K562 (cell line): Measurements from ENCODE around the gene RABGAP1L. TPM values are rescaled to one million over a fixed set of nuclear protein-coding genes. Genes with fewer than 3 reads are reported as not detected.

Source experiments
- ATAC-seq: fragments of 200-7000 bp; cut with Tn5 transposase; 3 replicates; pipeline ENCODE4 v1.9.1; 2020; ENCODE audit warnings: moderate library complexity
- BruUV-seq: library from RNA; stranded (reverse); fragments of 400-500 nt; replicated peaks from 2 replicates; lab custom pipeline; 2021; lab: Mats Ljungman, UMichigan
- CTCF ChIA-PET: fragments of 300-600 bp; formaldehyde crosslinking; extraction: SDS; loops from one replicate; lab custom pipeline; 2021; ENCODE audit warnings: low intra/inter-chr PET ratio; lab: Yijun Ruan, JAX
- POLR2A ChIA-PET: fragments of 300-600, 350-650 bp; sonication (Branson Sonifier 250); formaldehyde crosslinking; extraction: SDS; loops from one replicate; lab custom pipeline; 2021; ENCODE audit warnings: antibody characterized with exemption, inconsistent platforms; lab: Yijun Ruan, JAX
- DNase-seq, 4 experiments: peaks; one replicate each; pipeline versions ENCODE4 v3.0.0 to v3.0.0-alpha.2; 2011 to 2018; ENCODE audit warnings: low spot score in 3 of 4, mixed read lengths in 3 of 4; ENCODE audit errors: extremely low read depth in 1 of 4
- FAIRE-seq: peaks from 2 replicates; lab custom pipeline; 2011; peaks lifted over from hg19 to GRCh38; lab: Jason Lieb, UNC
- H2AFZ ChIP-seq: 2 replicates; pipeline ENCODE4 v1.6.0; 2011; ENCODE audit warnings: low read depth, low read length, control low read depth, inconsistent platforms
- H3K27ac ChIP-seq: fragments of 200-600 bp; 3 replicates; pipeline ENCODE4 v1.8.0; 2011; ENCODE audit warnings: low read depth, mild to moderate bottlenecking, control low read depth, inconsistent platforms, low read length, moderate library complexity, mixed read lengths; ENCODE audit errors: extremely low read depth
- H3K27me3 ChIP-seq, 2 experiments: fragments of 300-600 bp in 1 of 2; 2 replicates in 1 of 2; 3 replicates in 1 of 2; pipeline versions ENCODE4 v1.6.0 to v1.8.0; 2011; ENCODE audit warnings: inconsistent platforms in 2 of 2, low read length in 2 of 2, mild to moderate bottlenecking in 1 of 2, mixed read lengths in 1 of 2, moderate library complexity in 1 of 2; ENCODE audit not compliant: control insufficient read depth in 2 of 2, insufficient read depth in 2 of 2
- H3K36me3 ChIP-seq: fragments of 300-600 bp; 3 replicates; pipeline ENCODE4 v1.8.0; 2011; ENCODE audit warnings: mild to moderate bottlenecking, low read length, inconsistent platforms; ENCODE audit not compliant: control insufficient read depth, insufficient read depth
- H3K4me1 ChIP-seq, 2 experiments: fragments of 200-600 bp in 1 of 2; replicated peaks in 1 of 2; 2 replicates in 1 of 2; 3 replicates in 1 of 2; pipeline versions ENCODE4 v1.5.1 to v1.8.0; 2011; ENCODE audit warnings: inconsistent platforms in 2 of 2, low read length in 2 of 2, mild to moderate bottlenecking in 1 of 2, mixed read lengths in 1 of 2, moderate library complexity in 1 of 2; ENCODE audit not compliant: control insufficient read depth in 2 of 2, insufficient read depth in 2 of 2
- H3K4me2 ChIP-seq: 2 replicates; pipeline ENCODE4 v1.6.1; 2011; ENCODE audit warnings: low read length, control low read depth, inconsistent platforms, mixed read lengths; ENCODE audit not compliant: insufficient read depth
- H3K4me3 ChIP-seq: fragments of 200-600 bp; sonication (generic), shearing (Covaris generic); 2 replicates; pipeline ENCODE4 v1.5.1; 2016; ENCODE audit warnings: control low read depth, inconsistent platforms
- H3K79me2 ChIP-seq: fragments of 200-600 bp; 3 replicates; pipeline ENCODE4 v1.8.0; 2011; ENCODE audit warnings: low read length, inconsistent platforms; ENCODE audit not compliant: control insufficient read depth, insufficient read depth
- H3K9ac ChIP-seq, 2 experiments: 2 replicates each; pipeline versions ENCODE4 v1.6.0 to v1.6.1; 2011; ENCODE audit warnings: low read depth in 2 of 2, low read length in 2 of 2, control low read depth in 1 of 2, inconsistent platforms in 1 of 2, mild to moderate bottlenecking in 1 of 2, mixed read lengths in 1 of 2; ENCODE audit not compliant: insufficient read depth in 1 of 2
- H3K9me1 ChIP-seq: one replicate; pipeline ENCODE4 v1.6.0; 2011; ENCODE audit warnings: inconsistent platforms, mild to moderate bottlenecking, low read length, moderate library complexity; ENCODE audit not compliant: control insufficient read depth, insufficient read depth
- H3K9me3 ChIP-seq: replicated peaks from 2 replicates; pipeline ENCODE4 v1.5.1; 2011; ENCODE audit warnings: low read depth, low read length, inconsistent platforms; ENCODE audit not compliant: control insufficient read depth, insufficient read depth
- H4K20me1 ChIP-seq: replicated peaks from 2 replicates; pipeline ENCODE4 v1.6.1; 2011; ENCODE audit warnings: low read length, inconsistent platforms, mixed read lengths; ENCODE audit not compliant: control insufficient read depth, insufficient read depth
- FOSL1 ChIP-seq: fragments of 200-800 bp; sonication (Bioruptor generic); conservative IDR thresholded peaks from 2 replicates; pipeline ENCODE4 v1.6.1; 2016; ENCODE audit warnings: missing genetic modification characterization, missing compliant biosample characterization
- SOX6 ChIP-seq: fragments of 450-650 bp; IDR thresholded peaks from 2 replicates; pipeline ENCODE4 v1.6.1; 2014; ENCODE audit warnings: mild to moderate bottlenecking
- WGBS: fragments of 100-300 bp; shearing (Covaris generic); methylation state at CpG from one replicate; pipeline ENCODE4 v1.1.6; 2016; ENCODE audit warnings: low coverage, mixed read lengths; ENCODE audit not compliant: insufficient coverage; ENCODE audit errors: missing lambda C conversion rate; 5-methylcytosine and 5-hydroxymethylcytosine counted together
- in situ Hi-C: fragments of 300-500 bp; cut with MboI; formaldehyde crosslinking; loops from 4 replicates; pipeline ENCODE4 v1.15.0; 2018; ENCODE audit warnings: inconsistent platforms, mixed read lengths
- intact Hi-C: fragments of 100-400 bp; cut with micrococcal nuclease; formaldehyde crosslinking; loops from 2 replicates; pipeline ENCODE4 v1.14.2; 2022
- polyA plus RNA-seq, 8 experiments: library from polyadenylated mRNA; depleted of rRNA in 4 of 8; stranded (reverse) in 5 of 8; unstranded in 3 of 8; fragments of >200 nt; fragmentation: Nextera tagmentation in 2 of 8; fragmentation: Illumina TruSeq in 1 of 8; extraction: Ambion mirVana in 2 of 8; extraction: Trizol in 1 of 8; gene quantifications; 2 replicates each; pipeline versions ENCODE4 v1.2.1 to v1.2.3, GENCODE V29; 2011 to 2014; ENCODE audit warnings: inconsistent platforms in 1 of 8, missing spikeins in 1 of 8
- total RNA-seq, 7 experiments: library from RNA; depleted of rRNA in 6 of 7; stranded (reverse); fragments of >200 nt in 6 of 7; fragmentation: Illumina TruSeq in 2 of 7; extraction: Trizol in 2 of 7; gene quantifications; 2 replicates each; pipeline versions ENCODE4 v1.2.1 to v1.2.3, GENCODE V29; 2011 to 2021; ENCODE audit warnings: low replicate concordance in 1 of 7
- TF ChIP-seq, protein P1 (sequence below): fragments of 250-450 bp; sonication (Bioruptor Pico); IDR thresholded peaks from 2 replicates; pipeline ENCODE4 v1.9.0; 2021; ENCODE audit warnings: mild to moderate bottlenecking, inconsistent platforms

RABGAP1L gene
- total and polyA plus RNA-seq, 9 of the 15 experiments (the other 6 are each of a cell fraction or from before 2014, with no cell fraction given), result 16.5 to 44.9 (median 26.7) TPM

DNA sequence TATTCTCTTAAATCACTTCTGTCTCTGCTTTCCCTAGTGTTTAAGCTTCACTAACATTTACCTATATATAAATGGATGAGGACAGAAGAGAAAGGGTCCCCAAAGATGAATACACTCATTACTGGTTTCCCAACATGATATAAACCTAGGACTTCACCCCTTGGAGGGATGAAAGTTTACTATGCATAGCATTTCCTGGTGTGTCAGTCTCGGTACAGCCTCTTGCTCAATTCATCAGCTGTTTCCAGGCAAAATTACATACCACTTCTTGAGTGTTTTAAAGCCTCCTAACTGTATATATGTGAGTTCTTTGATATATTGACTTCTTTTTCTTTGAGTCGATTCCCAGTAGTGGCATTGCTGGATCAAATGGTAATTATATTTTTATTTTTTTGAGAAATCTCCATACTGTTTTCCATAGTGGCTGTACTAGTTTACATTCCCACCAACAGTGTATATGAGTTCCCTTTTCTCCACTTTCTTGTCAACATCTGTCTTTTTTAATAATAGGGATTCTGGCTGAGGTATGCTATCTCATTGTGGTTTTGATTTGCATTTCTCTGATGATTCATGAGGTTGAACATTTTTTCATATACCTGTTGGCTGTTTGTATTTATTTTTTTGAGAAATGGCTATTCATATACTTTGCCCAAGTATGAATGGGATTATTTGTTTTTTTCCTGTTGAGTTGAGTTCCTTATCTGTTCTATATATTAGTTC, 581.1 kb downstream of the RABGAP1L start:
- Histone ChIP-seq H4K20me1 (no peaks in the 10 kb centered on the region), H3K4me1 (no peaks in the 10 kb centered on the region; a peak in 1 of 5 replicates), H2AFZ (no peak overlapping the region), H3K9me3 (no peaks in the 10 kb centered on the region), H3K79me2 (no peaks in the 10 kb centered on the region), H3K36me3 (no peaks in the 10 kb centered on the region), H3K27ac (no peak overlapping the region), H3K4me3 (no peak overlapping the region), H3K4me2 (no peak overlapping the region), H3K9me1 (no peaks in the 10 kb centered on the region), H3K9ac (no peak overlapping the region), H3K27me3 (no peaks in the 10 kb centered on the region)
- DNase-seq (no peak), FAIRE-seq (no peak), ATAC-seq (no peak)
- POLR2A ChIA-PET, result interaction anchor here (1.4 kb wide), 1 partner anchor 478 kb away, joined by 3 read pairs; no protein-coding TSS in a partner anchor
- BruUV-seq, result no TSS peak
- 0 out of 2 replicates have a peak, but pooled peaks have one; percentile 25 for TF ChIP-seq FOSL1 (tag)
- TF ChIP-seq, protein P1, sequence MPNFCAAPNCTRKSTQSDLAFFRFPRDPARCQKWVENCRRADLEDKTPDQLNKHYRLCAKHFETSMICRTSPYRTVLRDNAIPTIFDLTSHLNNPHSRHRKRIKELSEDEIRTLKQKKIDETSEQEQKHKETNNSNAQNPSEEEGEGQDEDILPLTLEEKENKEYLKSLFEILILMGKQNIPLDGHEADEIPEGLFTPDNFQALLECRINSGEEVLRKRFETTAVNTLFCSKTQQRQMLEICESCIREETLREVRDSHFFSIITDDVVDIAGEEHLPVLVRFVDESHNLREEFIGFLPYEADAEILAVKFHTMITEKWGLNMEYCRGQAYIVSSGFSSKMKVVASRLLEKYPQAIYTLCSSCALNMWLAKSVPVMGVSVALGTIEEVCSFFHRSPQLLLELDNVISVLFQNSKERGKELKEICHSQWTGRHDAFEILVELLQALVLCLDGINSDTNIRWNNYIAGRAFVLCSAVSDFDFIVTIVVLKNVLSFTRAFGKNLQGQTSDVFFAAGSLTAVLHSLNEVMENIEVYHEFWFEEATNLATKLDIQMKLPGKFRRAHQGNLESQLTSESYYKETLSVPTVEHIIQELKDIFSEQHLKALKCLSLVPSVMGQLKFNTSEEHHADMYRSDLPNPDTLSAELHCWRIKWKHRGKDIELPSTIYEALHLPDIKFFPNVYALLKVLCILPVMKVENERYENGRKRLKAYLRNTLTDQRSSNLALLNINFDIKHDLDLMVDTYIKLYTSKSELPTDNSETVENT, result no peak
- TF ChIP-seq SOX6, result peak; percentile 19; the same call in 1 of the 2 replicates
- in situ Hi-C loops, result loop anchor here (10.0 to 25.0 kb wide), 2 partner anchors 928 to 1326 kb away; partner anchors contain the start of genes CENPL and DARS2
- intact Hi-C loops, result loop anchor here (5.0 kb wide), 2 partner anchors 328 to 1318 kb away; no protein-coding TSS in a partner anchor
- WGBS, result 9% methylated on average over 2 of the region's 2 CpGs
- CTCF ChIA-PET, result no interaction called here
